ENCODE data around the gene CDCP2. TPM values are rescaled to one million over a fixed set of nuclear protein-coding genes. Genes with fewer than 3 reads are reported as not detected.

Gene CDCP2
- total RNA-seq, 1 experiment from 2014 or later: not detected

GRCh38 chr1:54096877-54097240 lies 55.9 kb downstream of the CDCP2 start (continued):
- no peak for TF ChIP-seq PREB (CRISPR knock-in tag; IDR thresholded peaks at IDR 0.05; ENCODE audit: borderline replicate concordance)

- CTCF ChIA-PET: interaction anchor here (1.2 to 2.0 kb wide), 3 partner anchors 15 to 29 kb away, joined by 3 to 15 read pairs (median 3); no protein-coding TSS in a partner anchor
- Mint-ChIP-seq H3K9me3 (no peaks in the 10 kb centered on the region), H3K4me1 (peaks cover 19% of the 10 kb centered on the region), H3K4me3 (no peak overlapping the region), H3K36me3 (no peaks in the 10 kb centered on the region), H3K27ac (no peak overlapping the region), H3K27me3 (ENCODE audit: low read depth) (no peaks in the 10 kb centered on the region)
- DNase-seq (ENCODE audit: low spot score) (no peak), ATAC-seq (peak; percentile 57)
- TF ChIP-seq ZNF121 (CRISPR knock-in tag; IDR thresholded peaks at IDR 0.05) (no peak), FOXP1 (CRISPR knock-in tag; IDR thresholded peaks at IDR 0.05; ENCODE audit: borderline replicate concordance) (no peak), ZNF219 (CRISPR knock-in tag; IDR thresholded peaks at IDR 0.05; ENCODE audit: borderline replicate concordance) (no peak), TP53 (CRISPR knock-in tag; IDR thresholded peaks at IDR 0.05) (no peak), ZNF532 (CRISPR knock-in tag; IDR thresholded peaks at IDR 0.05; ENCODE audit: borderline replicate concordance) (no peak), ZBTB43 (CRISPR knock-in tag; IDR thresholded peaks at IDR 0.05) (no peak), MLX (CRISPR knock-in tag; IDR thresholded peaks at IDR 0.05) (no peak), ZBTB21 (CRISPR knock-in tag; IDR thresholded peaks at IDR 0.05; ENCODE audit: borderline replicate concordance) (no peak), SMAD4 (CRISPR knock-in tag; IDR thresholded peaks at IDR 0.05) (no peak), NFE2L1 (CRISPR knock-in tag; IDR thresholded peaks at IDR 0.05) (no peak)
- POLR2A ChIA-PET: no interaction called here
Measured at GRCh38 chr1:54096227-54096876, 56.4 kb downstream of the CDCP2 start.

GRCh38 chr1:54095546-54096226 lies 57.1 kb downstream of the CDCP2 start:
- no peaks in the 10 kb centered on the region for H3K36me3 Mint-ChIP-seq
- ATAC-seq: no peak; the same call in 1 of the 2 replicates
- no peak for DNase-seq (ENCODE audit: low spot score)
- ChIA-PET CTCF (interaction anchor here (1.2 to 3.4 kb wide), 2 partner anchors 14 to 16 kb away, joined by 3 to 14 read pairs; no protein-coding TSS in a partner anchor), POLR2A (no interaction called here)
- no peaks in the 10 kb centered on the region for H3K27me3 Mint-ChIP-seq (ENCODE audit: low read depth)
- no peak overlapping the region for H3K27ac Mint-ChIP-seq
- peaks cover 19% of the 10 kb centered on the region for H3K4me1 Mint-ChIP-seq
- no peaks in the 10 kb centered on the region for H3K9me3 Mint-ChIP-seq
- H3K4me3 Mint-ChIP-seq: no peak overlapping the region
- TF ChIP-seq GABPB1 (CRISPR knock-in tag; IDR thresholded peaks at IDR 0.05) (no peak), HMGXB4 (CRISPR knock-in tag; IDR thresholded peaks at IDR 0.05) (no peak), ZNF416 (CRISPR knock-in tag; IDR thresholded peaks at IDR 0.05) (no peak), ERG (CRISPR knock-in tag; IDR thresholded peaks at IDR 0.05) (no peak), SMAD3 (CRISPR knock-in tag; IDR thresholded peaks at IDR 0.05; ENCODE audit: borderline replicate concordance) (no peak), ZBTB43 (CRISPR knock-in tag; IDR thresholded peaks at IDR 0.05) (no peak), GTF2I (CRISPR knock-in tag; conservative IDR thresholded peaks at IDR 0.05) (no peak)

Measured in WTC11 (cell line).